C4-2B (cell line): ENCODE results near the gene CRACDL.
A peak's percentile ranks its signal among the peaks of the same experiment; 100 is the strongest.

ENCODE experiments used
- H3K27ac ChIP-seq: fragments of 450-650 bp; 2 replicates; pipeline ENCODE4 v1.5.1; 2017
- CTCF ChIP-seq: fragments of 450-650 bp; conservative IDR thresholded peaks from 2 replicates; pipeline ENCODE4 v1.5.1; 2017; ENCODE audit warnings: mild to moderate bottlenecking
- ZFX ChIP-seq: fragments of 450-650 bp; IDR thresholded peaks from 2 replicates; pipeline ENCODE4 v1.6.1; 2017

CRACDL gene

GRCh38 chr2:98910349-98911125, 25.5 kb downstream of the CRACDL start:
- TF ChIP-seq ZFX (no peak), CTCF (no peak)
- peak overlapping the region; percentile 72 for H3K27ac ChIP-seq

GRCh38 chr2:98909317-98910211, 26.5 kb downstream of the CRACDL start:
- H3K27ac ChIP-seq, result peak overlapping the region; percentile 72

GRCh38 chr2:98908931-98909316, 27.1 kb downstream of the CRACDL start:
- H3K27ac ChIP-seq, result peak overlapping the region; percentile 72
- TF ChIP-seq ZFX (no peak), CTCF (no peak)

More at GRCh38 chr2:98909317-98910211, 26.5 kb downstream of the CRACDL start:
- TF ChIP-seq CTCF, result no peak

GRCh38 chr2:98907966-98908905, 27.8 kb downstream of the CRACDL start:
- TF ChIP-seq ZFX (no peak), CTCF (no peak)
- peak overlapping the region; percentile 72 for H3K27ac ChIP-seq

- no peak overlapping the region for H3K27ac ChIP-seq
- TF ChIP-seq CTCF (no peak), ZFX (no peak)
Measured at GRCh38 chr2:98907385-98907784, 28.6 kb downstream of the CRACDL start.

- TF ChIP-seq CTCF (no peak), ZFX (no peak)
- no peak overlapping the region for H3K27ac ChIP-seq
Measured at GRCh38 chr2:98903767-98904485, 32.1 kb downstream of the CRACDL start.
